SW 1271 (cell line): ENCODE results near the gene SPAG16.

Source experiments
- DNase-seq, 2 experiments: peaks; one replicate each; lab custom pipeline; 2025; lab: John Stamatoyannopoulos, UW

Gene SPAG16

GRCh38 chr2:213411582-213412289, 127.5 kb downstream of the SPAG16 start:
- no peak for DNase-seq

DNA sequence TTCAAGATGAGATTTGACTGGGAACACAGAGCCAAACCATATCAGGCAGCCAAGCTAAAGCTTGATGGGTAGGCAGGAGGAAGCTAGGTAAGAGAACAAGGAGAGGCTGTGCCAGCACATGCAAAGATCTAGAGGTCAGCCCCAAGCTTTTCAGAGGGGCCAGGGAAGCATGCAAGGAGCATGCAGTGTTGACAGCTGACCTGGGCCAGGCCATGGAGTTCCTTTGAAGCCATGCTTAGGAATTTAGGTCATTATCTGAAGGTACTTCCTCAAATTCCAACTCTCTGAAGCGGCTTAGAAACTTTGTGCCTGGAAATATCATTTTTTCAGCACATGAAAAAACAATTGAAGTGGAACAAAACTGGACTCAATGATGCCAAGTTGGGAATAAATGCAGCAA, 130.8 kb downstream of the SPAG16 start:
- no peak for DNase-seq

- no peak for DNase-seq
These were observed 132.6 kb downstream of the SPAG16 start for GRCh38 chr2:213416832-213417231.

GRCh38 chr2:213419980-213420379, 135.7 kb downstream of the SPAG16 start:
- no peak for DNase-seq

DNA sequence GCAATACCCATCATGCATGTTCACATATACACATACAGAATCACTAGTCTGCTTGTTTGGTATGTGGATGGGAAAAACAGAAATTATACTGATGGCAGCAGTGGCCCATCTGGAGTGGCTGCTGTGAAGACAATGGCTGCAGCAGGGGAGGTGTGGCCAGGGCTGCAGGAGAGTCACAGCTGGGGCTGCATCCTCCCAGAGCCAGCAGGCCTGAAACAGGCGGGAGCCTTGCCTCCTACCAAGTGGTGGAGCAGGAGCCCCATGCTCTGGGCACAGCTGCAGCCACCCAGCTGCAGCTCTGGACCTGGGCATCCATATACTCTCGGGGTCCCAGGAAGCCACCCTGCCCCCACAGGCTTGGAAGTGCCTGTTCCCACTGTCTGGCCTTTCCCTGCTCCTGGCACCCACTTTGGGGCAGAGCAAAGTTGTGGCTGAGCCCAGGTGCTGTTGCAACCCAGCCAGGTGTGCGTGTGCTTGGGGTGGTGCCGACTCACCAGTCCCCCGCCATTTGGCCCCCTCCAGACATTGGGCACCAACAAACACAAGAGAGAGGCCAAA, 136.6 kb downstream of the SPAG16 start:
- no peak for DNase-seq

DNA sequence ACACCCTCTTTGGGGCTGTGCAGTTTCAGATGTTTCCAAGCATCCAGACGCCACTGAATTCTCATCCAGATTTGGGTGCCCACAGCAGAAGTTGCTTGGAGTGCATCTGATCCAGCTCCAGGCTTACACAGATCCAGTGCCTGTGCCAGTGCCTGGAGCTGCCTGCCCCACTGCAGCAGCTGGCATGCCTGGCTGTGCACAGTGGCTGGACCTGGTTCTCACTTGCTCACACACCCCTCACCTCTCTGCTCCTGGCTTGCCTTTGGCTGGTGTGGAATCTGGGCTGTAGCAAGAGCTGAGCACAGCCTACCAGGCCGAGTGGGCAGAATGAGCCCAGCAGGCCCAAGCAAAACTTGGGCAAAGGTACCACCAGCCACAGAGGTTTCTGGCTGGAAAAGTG, 137.9 kb downstream of the SPAG16 start:
- no peak for DNase-seq

DNA sequence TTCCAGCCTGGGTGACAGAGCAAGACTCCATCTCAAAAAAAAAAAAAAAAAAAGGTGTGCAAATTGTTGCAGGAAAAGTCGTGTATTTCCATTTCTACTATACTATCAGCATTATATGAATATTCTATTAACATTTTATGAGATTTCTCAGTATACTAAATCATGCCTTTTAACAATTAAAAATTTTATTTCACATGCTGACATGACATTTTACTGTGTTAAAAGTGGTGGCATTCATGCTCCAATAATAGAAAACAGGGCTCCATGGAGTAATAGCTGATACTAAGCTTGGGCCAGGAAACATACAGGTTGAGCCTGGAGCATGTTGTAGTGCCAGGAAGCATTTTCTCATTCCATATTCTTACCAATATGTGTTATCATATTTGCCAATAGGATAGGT, 141.4 kb downstream of the SPAG16 start:
- DNase-seq: no peak

- DNase-seq: peak in 1 of 2 experiments; percentile 4
These were observed 145.3 kb downstream of the SPAG16 start for GRCh38 chr2:213429516-213429915.

GRCh38 chr2:213443921-213444320, 159.7 kb downstream of the SPAG16 start:
- DNase-seq: no peak

GRCh38 chr2:213451542-213452239, 167.4 kb downstream of the SPAG16 start:
- no peak for DNase-seq

- DNase-seq: no peak
These were observed 171.2 kb downstream of the SPAG16 start for GRCh38 chr2:213455316-213456008.

DNA sequence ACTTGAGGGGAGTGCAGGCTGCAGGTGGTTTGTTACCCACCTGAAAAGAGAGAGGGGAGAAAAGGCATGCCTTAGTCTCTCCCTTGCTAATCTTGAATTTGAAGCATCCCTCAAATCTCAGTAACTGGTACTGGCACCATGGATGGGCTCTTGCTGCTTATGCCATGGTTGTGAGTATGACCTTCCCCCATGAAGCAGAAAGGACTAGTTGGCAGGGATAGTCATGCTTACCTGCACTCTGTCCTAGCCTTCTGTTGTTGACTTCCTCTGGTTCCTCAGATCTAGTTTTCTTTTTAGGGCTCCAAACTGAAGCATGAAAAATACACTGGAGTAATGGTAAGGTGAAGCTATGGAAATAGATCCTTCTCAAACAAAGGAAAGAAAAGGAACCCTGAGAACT, 191.2 kb downstream of the SPAG16 start:
- no peak for DNase-seq

- DNase-seq: no peak
These were observed 192.4 kb downstream of the SPAG16 start for GRCh38 chr2:213476641-213477040.

DNA sequence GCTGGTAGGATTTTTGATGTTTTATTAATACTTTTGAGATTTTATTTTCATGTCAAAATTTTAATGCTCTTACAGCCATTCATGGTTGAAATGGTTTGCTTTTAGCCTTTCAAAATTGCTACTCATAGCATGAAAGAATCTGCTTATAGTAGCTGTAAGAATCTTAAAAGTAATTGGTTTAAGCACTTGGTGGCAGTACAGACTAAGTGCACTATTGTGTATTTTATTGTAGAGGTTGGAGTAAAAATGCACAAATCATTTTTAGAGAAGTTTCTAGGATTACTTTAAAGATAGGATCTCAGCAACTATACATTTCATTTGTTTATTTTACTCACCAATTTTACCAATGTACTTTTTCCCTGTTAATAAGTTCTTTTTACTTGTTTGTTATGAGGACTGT, 205.8 kb downstream of the SPAG16 start:
- no peak for DNase-seq

- no peak for DNase-seq
These were observed 207.1 kb downstream of the SPAG16 start for GRCh38 chr2:213491376-213491775.

DNA sequence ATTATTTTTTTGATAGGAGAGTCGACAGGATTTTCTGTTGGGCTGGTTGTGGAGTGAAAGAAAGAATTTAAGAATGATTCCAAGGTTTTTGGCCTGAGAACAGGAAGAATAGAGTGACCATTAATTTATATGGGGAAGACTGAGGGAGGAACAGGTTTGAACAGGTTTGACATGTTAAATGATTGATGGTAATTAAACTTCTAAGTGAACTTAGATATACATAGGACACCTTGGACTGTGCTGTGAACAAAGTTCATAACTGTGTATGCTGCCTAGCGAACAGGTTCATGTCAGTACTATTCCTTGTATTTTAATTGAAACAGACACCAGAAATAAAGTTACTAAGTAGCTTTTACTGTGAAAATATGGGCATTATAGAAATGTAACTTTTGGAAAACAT, 212.0 kb downstream of the SPAG16 start:
- DNase-seq: no peak

DNA sequence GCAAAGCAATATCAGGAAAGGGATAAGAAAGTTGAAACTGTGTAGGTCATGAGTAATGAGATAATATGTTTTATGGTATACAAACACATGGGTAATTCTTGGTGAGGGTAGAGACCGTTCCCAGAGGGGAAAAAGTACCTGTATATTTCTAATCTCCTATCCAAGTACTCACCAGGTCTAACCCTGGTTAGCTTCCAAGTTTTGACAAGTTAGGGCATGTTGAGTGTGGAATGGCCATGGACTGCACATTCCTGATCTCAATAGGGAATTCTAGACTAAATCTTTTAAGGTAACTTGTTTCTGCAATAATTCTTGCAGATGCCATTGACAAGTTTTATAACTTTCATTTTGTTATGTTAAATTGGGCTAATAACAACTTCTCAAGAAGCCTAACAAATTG, 216.6 kb downstream of the SPAG16 start:
- no peak for DNase-seq

DNA sequence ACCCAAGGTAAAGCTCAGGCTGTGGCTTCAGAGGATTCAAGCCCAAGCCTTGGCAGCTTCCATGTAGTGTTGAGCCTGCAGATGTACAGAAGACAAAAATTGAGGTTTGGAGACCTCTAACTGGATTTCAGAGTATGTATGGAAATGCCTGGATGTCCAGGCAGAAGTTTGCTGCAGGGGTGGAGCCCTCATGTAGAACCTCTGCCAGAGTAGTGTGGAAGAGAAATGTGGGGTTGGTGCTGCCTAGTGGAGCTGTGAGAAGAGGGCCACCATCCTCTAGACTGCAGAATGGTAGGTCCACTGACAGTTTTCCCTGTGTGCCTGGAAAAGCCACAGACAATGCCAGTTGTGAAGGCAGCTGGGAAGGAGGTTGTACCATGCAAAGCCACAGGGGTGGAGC, 239.9 kb downstream of the SPAG16 start:
- DNase-seq: no peak

DNA sequence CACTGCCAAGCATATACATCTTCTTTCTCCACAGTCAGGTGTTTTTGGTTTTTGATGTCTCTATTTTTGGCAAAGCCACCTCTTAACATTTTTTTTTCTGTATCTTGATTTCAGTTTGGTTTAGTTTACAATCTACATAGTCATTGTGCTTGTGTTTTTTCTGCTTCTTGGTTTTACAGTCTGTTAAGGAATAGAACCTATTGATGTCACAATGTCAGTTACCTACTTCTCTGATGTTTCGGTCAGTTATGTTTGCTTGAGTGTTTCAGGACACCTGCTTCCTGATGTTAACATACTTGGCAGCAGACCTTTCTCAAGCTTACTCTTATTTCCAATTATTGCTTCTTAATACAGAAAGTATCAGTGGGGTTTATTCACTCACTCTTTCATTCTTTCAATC, 253.3 kb downstream of the SPAG16 start:
- DNase-seq: no peak

GRCh38 chr2:213544940-213545339, 260.7 kb downstream of the SPAG16 start:
- DNase-seq: no peak

DNA sequence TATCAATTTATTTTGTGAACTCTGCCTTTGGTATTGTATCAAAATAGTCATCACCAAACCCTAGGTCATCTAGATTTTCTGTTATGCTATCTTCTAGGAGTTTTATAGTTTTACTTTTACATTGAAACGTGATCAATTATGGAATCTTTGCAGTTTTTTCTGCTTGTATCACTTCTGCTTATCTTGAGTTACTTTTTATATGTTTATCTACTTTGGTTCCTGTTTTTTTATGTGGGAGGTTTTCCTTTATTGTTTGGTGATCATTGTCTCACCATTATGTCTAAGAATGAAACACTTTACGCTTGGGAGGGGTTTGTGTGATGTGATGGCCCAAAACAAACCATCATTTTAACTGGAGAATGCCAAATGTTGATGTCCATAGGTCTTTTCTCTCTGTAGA, 261.2 kb downstream of the SPAG16 start:
- DNase-seq: no peak

- DNase-seq: no peak
These were observed 261.8 kb downstream of the SPAG16 start for GRCh38 chr2:213545964-213546475.

DNA sequence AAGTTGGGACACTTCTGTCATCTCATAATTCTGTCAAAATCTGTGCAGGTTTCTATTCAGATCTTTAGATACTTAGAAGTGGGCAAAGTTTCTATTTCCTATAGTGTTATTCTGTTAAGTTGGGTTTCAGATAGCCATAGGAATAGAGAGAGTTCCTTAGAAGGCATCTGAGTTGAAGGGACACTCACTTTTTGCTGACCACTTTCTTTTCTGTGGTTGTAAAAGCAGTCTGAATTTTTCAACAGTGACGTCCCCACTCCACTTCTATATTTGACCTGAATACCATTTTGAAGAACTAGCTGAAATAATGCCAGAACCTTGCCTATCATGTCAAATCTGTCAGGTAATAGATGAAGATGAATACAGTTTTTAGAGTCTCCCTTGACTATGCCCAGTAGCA, 267.3 kb downstream of the SPAG16 start:
- no peak for DNase-seq
